Choroid plexus epithelial cell (primary cell): ENCODE results near the gene PFN4.

Source experiments
- DNase-seq: peaks from one replicate; pipeline ENCODE4 v3.0.0-alpha.2; 2010; ENCODE audit warnings: low read depth
- H3K4me3 ChIP-seq: 2 replicates; pipeline ENCODE4 v1.5.1; 2011; ENCODE audit warnings: low read depth, mild to moderate bottlenecking, control low read depth, low read length, moderate library complexity
- TF ChIP-seq, protein P1 (sequence below): conservative IDR thresholded peaks from 2 replicates; pipeline ENCODE4 v1.5.1; 2011; ENCODE audit warnings: low read depth, mild to moderate bottlenecking, control low read depth, inconsistent platforms, low read length, moderate library complexity

Gene PFN4

GRCh38 chr2:24086241-24086640 is 36.9 kb downstream of the PFN4 start:
- no peak for DNase-seq
- TF ChIP-seq, protein P1, sequence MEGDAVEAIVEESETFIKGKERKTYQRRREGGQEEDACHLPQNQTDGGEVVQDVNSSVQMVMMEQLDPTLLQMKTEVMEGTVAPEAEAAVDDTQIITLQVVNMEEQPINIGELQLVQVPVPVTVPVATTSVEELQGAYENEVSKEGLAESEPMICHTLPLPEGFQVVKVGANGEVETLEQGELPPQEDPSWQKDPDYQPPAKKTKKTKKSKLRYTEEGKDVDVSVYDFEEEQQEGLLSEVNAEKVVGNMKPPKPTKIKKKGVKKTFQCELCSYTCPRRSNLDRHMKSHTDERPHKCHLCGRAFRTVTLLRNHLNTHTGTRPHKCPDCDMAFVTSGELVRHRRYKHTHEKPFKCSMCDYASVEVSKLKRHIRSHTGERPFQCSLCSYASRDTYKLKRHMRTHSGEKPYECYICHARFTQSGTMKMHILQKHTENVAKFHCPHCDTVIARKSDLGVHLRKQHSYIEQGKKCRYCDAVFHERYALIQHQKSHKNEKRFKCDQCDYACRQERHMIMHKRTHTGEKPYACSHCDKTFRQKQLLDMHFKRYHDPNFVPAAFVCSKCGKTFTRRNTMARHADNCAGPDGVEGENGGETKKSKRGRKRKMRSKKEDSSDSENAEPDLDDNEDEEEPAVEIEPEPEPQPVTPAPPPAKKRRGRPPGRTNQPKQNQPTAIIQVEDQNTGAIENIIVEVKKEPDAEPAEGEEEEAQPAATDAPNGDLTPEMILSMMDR, result no peak
- no peak overlapping the region for H3K4me3 ChIP-seq

DNA sequence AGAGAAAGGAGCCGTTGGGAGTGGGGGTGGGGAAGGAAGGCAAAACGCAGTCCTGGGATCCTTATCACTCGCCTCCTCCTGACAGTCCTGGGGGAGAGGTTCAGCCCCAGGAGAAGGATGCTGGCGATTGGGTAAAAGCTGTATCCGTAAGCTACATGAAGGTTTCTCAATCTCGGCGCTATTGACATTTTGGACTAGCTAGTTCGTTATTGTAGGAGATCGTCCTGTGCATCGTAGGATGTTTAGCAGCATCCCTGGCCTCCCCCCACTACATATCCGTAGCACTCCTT is 38.0 kb downstream of the PFN4 start:
- H3K4me3 ChIP-seq, result peak overlapping the region; percentile 77
- TF ChIP-seq, protein P1, result no peak
- DNase-seq, result peak; percentile 48

- peak; percentile 90 for DNase-seq
- H3K4me3 ChIP-seq, result peak within 1 kb of the TSS; percentile 77
- TF ChIP-seq, protein P1, result peak; percentile 41
Observed at GRCh38 chr2:24084386-24085199, 38.5 kb downstream of the PFN4 start, which contains the start of gene TP53I3. Gene TP53I3, minus strand, starts transcription at chr2:24084834. Its CDS starts 508 bp downstream, at chr2:24084326.

DNA sequence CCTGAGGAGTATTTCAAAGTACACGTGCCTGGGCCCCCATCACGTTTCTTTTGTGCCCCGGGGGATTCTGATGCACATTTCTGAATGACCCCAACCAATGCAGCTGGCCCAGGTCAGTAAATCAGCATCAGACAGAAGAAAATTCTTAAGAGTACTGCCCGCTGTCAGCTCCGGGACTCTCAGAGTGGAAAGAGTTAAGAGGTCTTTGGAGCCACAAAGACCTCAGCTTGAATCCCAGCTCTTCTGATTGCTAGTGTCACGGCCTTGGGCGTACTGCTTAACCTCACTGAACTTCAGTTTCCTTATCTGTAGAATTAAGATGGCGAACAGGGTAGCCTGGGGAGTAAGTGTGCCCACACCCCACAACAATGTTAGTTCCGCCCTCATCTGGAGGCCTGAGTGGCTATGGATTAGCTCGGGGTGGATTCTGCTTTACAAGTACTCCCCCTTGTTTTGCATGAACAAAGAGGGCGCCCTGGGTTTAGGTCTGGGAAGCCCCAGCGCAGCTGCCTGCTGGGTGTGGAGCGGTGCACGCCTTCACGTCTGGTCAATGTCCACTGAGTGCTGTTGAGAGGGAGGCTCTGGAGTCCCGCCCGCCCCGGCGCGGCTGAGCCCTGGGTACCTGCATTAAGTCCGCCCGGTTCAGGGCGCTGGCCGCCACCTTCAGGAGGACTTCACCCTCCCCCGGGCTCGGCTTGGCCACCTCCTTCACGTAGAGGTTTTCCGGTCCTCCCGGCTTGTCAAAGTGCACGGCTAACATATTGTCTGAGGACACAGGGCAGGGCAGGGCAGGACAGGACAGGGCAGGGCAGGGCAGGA is 39.4 kb downstream of the PFN4 start:
- peak overlapping the region; percentile 77 for H3K4me3 ChIP-seq
- DNase-seq, result peak; percentile 84
- TF ChIP-seq, protein P1, result peak; percentile 28

DNA sequence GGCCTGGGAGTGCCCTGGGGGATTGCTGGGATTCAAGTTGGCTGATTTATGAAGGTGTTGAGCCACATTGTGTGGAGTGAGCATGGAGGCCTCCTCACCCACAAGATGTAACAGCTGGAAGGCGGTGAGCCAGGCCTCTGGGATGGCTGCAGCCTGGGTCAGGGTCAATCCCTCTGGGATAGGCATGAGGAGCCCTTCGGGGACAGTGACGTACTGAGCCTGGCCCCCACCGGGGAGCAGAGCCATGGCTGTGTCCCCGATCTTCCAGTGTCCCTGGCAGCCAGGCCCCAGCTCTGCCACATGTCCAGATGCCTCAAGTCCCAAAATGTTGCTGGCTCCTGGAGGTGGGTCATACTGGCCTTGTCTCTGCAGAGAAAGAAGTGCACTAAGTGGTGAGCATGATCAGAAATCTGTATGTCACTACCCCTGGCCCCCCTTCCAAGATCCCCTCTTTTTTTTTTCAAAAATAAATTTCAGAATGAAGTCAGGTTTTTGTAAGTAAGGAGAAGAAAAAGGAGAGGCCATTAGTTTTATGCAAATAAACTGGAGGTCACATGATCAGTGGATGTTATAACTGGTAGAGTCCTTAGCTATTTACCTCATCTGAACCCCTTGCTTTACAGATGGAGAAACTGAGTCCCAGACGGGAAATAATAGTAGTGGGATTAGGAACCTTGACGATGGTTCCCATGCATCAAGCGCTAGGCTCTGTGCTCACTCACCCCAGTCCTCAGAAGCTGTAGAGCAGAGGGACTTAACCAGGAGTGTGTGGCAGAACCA is 40.2 kb downstream of the PFN4 start:
- H3K4me3 ChIP-seq, result peak overlapping the region; percentile 77
- TF ChIP-seq, protein P1, result no peak
- DNase-seq, result no peak

GRCh38 chr2:24080701-24081100 is 42.4 kb downstream of the PFN4 start:
- H3K4me3 ChIP-seq, result no peak overlapping the region
- TF ChIP-seq, protein P1, result no peak
- no peak for DNase-seq
